Measurements from ENCODE around the gene BICD1.

The BICD1 gene

DNA sequence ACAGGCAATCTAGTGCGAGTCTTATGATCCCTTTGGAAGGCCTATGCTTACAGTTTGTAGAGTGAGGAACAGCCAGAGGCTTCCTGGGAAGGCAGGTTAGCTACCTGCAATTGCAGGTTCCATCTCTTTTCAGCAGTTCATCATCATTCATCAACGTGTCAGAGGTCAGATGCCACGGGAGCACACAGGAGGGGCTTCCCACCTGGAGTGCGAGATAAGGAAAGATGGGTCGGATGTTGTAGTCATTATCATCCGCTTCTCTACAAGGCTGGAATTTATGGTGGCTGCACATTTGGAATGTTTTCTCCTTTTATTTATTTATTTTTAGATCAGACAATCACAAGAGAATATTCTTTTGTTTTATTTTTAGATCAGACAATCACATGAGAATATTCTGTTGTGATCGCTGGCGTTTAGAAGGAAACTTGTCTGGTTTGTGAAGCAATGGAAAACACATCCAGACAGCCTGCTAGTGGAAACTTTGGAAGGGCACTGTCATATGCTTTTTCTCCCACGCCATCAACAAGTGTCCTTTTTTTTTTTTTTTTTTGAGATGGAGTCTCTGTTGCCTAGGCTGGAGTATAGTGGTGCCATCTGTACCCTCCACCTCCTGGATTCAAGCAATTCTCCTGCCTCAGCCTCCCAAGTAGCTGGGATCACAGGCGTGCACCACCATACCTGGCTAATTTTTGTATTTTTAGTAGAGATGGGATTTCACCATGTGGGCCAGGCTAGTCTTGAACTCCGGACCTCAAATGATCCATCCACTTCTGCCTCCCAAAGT, 1.9 kb upstream of the BICD1 start:
- no peak for DNase-seq

DNA sequence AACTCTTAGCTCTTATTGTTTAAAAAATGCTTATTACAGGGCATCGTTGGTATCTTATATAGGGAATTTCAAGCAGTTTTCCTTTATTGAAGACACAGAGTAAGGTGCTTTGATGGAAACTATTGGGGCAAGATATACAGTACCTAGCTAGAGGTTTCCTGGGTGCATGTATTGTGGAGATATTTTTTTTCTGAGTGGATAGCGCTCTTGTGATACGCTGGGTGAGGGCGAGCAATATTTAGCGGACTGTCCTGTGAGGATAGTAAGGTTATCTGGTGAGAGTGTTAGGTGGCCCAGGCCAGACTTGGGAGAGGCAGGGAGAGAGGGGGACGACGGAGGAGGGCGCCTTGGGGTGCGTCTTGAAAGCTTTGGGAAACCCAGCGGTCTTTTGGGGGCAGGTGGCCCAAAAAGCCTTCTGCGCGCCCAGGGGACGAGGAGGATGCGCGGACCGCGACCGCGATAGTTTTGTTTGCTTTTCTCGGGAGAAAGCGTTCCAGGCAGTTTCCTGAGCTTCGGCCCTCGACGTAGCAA, 596 bp upstream of the BICD1 start:
- DNase-seq: no peak

GRCh38 chr12:32107359-32108267, 966 bp downstream of the BICD1 start:
- no peak for DNase-seq

GRCh38 chr12:32108787-32109186, 2.1 kb downstream of the BICD1 start:
- no peak for DNase-seq

GRCh38 chr12:32110417-32110816, 3.8 kb downstream of the BICD1 start:
- DNase-seq: no peak

DNA sequence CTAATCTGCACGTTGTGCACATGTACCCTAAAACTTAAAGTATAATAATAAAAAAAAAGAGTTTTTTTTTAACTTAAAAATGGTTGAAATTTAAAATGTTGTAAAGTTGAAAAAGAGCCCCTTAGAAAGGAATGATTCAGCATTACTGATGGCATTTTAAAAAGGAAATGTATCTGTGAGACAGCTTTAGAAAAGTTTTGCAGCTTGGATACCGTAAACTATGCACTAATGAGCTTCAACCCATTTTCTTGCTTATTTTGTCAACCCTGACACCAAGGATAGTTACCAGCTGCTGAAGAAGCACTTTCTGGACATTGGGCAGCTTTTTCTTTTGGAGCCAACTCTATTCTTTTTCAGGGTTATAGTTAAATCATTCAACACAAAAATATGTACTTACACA, 4.3 kb downstream of the BICD1 start:
- no peak for DNase-seq

- no peak for DNase-seq
Observed at GRCh38 chr12:32115404-32116104, 8.9 kb downstream of the BICD1 start.

- no peak for DNase-seq
Observed at GRCh38 chr12:32116897-32117296, 10.2 kb downstream of the BICD1 start.

GRCh38 chr12:32117316-32117715, 10.7 kb downstream of the BICD1 start:
- DNase-seq: no peak

DNA sequence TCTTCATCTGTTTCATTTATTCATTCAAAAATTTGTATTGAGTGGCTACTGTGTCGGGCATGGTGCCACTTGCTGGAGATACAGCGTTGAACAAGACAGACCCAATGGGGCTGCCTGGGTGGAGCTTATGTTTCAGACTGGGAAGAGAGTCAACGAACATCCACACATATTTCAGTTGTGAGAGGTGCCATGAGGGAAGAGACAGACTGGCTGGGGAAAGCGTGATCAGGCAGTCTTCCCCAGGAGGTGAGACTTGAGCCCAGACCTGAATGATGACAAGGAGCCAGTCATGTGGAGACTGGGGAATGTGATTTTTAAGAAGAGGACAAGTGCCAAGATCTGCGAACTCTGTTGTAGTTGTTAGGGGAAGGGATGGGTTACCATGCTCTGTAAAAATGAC, 12.2 kb downstream of the BICD1 start:
- no peak for DNase-seq

DNA sequence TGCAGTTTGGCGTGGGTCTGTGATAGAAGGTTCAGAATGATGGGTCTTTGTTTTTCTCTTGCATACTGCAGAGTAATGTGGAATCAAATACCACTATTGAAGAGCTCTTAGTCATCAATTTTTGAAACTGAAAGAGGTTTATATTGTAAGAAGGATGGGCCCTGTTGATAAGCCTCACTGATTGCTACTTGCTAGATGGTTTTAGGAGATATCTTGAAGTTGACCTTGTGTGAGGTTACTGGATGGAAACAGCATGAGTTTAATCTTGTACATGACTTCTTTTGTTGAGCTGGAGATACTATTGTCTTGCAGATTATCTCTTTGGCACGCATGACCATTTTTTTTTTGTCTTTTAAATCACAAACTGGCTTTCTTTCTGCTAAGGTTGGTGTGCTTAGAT, 13.8 kb downstream of the BICD1 start:
- DNase-seq: no peak

DNA sequence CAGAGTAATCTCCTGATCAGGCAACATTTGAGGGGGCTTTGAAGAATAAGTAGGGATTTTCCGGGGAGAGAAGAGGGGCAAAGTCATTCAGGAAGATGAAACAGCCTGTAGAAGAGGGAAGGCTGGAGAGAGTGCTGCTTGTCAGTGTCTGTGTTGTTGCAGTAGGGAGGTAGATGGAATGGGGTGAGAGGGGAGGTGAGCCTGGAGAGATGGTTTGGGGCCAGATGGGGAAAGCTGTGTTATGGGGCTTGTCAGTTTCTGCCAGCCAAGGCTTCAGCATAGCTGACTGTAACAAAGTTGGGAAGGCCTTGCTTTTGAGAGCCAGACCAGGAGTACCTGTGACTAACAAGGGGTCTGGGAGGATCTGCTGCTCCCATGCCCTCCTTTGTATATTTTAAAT, 18.0 kb downstream of the BICD1 start:
- DNase-seq: no peak

DNA sequence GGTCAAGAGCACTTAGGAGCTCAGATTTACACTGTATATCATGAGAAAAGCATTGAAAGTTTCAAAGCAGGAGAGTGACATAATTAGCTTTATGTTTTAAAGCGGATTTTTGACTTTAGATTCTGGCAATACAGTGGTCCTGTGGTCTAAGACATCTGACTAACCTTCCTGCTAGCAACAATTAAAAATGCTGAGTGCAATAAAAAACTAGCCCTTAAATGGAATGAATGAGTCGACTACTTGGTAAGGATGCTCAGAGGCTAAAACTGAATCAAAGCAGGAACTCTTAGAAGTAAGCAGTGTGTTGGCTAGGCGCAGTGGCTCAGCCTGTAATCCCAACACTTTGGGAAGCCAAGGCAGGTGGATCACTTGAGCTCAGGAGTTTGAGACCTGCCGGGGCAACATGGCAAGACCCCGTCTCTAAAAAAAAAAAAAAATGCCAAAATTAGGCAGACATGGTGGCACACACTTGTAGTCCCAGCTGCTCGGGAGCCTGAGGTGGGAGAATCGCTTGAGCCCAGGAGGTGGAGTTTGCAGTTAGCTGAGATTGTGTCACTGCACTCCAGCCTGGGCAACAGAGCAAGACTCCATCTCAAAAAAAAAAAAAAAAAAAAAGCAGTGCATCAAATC, 18.9 kb downstream of the BICD1 start:
- no peak for DNase-seq

DNA sequence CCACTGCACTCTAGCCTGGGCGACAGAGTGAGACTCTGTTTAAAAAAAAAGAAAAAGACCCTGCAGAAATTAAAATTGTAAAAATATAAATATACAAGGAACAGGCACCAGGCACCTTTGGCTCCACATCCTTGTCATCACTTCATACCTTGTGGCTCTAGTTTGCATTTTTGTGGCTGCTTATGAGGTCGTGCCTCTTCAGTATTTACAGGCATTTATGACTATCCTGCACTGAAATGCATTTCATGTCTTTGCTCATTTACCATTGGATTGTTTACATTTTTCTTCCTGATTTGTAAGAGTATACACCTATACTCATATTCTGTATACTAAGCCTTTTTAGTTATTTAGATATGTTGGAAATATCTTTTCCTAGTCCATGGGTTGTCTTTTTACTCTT, 20.1 kb downstream of the BICD1 start:
- no peak for DNase-seq

- DNase-seq: no peak
Observed at GRCh38 chr12:32131666-32132065, 25.0 kb downstream of the BICD1 start.

DNA sequence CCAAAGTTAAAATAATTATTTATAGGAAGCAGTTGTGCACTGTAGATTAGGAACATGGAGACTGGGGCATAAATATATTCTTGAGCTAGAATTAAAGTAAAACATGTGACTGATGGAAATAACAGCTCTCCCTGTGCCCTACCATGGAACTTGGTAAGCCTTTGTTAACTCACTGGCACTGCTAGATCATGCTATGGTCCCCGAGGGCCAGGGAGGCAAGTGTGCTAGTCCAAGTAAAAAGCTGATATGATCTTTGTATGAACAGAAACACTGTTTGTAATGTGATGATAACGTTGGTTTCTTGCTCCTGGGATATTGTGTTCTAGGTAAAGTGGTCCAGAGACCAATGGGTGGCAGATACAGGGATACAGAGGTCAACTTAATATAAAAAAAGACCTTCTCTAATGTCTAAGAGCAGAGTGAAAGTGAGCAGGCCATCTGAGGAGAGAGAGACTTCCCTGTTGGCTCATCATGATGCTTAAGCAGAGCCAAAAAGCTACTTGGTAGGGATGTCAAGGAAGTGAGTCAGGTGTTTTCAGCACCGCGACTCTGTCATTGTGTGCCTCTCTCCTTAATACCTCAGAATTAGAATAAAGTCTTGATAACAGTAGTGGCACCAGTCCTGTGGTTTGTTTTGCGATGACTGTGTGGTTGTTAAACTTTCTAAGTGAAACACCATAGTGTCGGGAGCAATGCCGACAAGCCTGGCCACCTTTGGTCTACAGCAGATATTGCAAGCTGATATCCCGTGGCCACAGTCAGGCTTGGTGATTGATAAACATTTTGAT, 27.6 kb downstream of the BICD1 start:
- no peak for DNase-seq

- no peak for DNase-seq
Observed at GRCh38 chr12:32135967-32136366, 29.3 kb downstream of the BICD1 start.

- no peak for DNase-seq
Observed at GRCh38 chr12:32136404-32136803, 29.8 kb downstream of the BICD1 start.

DNA sequence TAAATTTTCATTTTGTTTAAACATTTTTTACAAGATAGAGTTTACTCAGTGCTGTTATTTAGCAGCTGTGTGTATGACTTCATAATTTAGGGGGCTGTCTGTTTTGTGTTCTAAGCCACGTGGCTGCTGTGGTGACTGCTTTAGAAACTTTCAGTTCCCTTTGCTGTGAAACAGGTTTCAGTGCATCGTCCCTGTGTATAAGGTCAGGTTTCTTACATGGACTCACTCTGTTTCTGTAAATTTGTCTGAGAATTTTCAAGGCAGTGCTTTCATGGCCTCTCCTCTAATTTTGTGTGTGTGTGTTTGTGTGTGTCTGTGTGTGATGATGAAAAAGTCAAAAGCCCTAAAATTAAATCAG, 32.4 kb downstream of the BICD1 start:
- no peak for DNase-seq

- no peak for DNase-seq
Observed at GRCh38 chr12:32140877-32141276, 34.2 kb downstream of the BICD1 start.

- no peak for DNase-seq
Observed at GRCh38 chr12:32145096-32145495, 38.4 kb downstream of the BICD1 start.

Measured in NCI-H2081 treated with DMSO at 0.1 percent for 48 hours (cell line).